ENCODE results near the gene KIAA2012. TPM values are rescaled to one million over a fixed set of nuclear protein-coding genes. Genes with fewer than 3 reads are reported as not detected.

KIAA2012 gene
- total RNA-seq, 2 experiments from 2014 or later, result not detected

GRCh38 chr2:202186641-202187202 lies 113.7 kb downstream of the KIAA2012 start:
- ChIA-PET POLR2A (no interaction called here), CTCF (ENCODE audit: unreplicated experiment) (no interaction called here)
- Histone ChIP-seq H3K9me3 (ENCODE audit: low read length) (no peaks in the 10 kb centered on the region), H3K4me1 (ENCODE audit: insufficient read depth, low read length, poor library complexity, severe bottlenecking) (no peaks in the 10 kb centered on the region), H3K9me2 (ENCODE audit: insufficient read depth, low read length) (no peaks in the 10 kb centered on the region), H3K79me2 (ENCODE audit: insufficient read depth, low read depth, low read length) (no peaks in the 10 kb centered on the region), H2AFZ (ENCODE audit: low read length) (no peak overlapping the region), H3K27ac (ENCODE audit: low read depth, low read length, poor library complexity, severe bottlenecking) (no peak overlapping the region), H3K4me3 (ENCODE audit: low read depth, low read length, poor library complexity, severe bottlenecking) (no peak overlapping the region), H4K20me1 (ENCODE audit: insufficient read depth, low read length) (no peaks in the 10 kb centered on the region), H3K4me2 (ENCODE audit: low read length) (no peak overlapping the region), H3K36me3 (ENCODE audit: insufficient read depth, low read length) (no peaks in the 10 kb centered on the region)
- intact Hi-C loops (cut with micrococcal nuclease; ENCODE audit: unreplicated experiment), result no loop called here
- no TSS peak for BruUV-seq (replicated peaks)
- TF ChIP-seq, protein P1, sequence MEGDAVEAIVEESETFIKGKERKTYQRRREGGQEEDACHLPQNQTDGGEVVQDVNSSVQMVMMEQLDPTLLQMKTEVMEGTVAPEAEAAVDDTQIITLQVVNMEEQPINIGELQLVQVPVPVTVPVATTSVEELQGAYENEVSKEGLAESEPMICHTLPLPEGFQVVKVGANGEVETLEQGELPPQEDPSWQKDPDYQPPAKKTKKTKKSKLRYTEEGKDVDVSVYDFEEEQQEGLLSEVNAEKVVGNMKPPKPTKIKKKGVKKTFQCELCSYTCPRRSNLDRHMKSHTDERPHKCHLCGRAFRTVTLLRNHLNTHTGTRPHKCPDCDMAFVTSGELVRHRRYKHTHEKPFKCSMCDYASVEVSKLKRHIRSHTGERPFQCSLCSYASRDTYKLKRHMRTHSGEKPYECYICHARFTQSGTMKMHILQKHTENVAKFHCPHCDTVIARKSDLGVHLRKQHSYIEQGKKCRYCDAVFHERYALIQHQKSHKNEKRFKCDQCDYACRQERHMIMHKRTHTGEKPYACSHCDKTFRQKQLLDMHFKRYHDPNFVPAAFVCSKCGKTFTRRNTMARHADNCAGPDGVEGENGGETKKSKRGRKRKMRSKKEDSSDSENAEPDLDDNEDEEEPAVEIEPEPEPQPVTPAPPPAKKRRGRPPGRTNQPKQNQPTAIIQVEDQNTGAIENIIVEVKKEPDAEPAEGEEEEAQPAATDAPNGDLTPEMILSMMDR (conservative IDR thresholded peaks at IDR 0.05; ENCODE audit: low read length), result no peak
- TF ChIP-seq EZH2phosphoT487 (IDR thresholded peaks at IDR 0.05; ENCODE audit: borderline replicate concordance, low read depth, low read length), result no peak
- DNase-seq (ENCODE audit: low spot score), result no peak

DNA sequence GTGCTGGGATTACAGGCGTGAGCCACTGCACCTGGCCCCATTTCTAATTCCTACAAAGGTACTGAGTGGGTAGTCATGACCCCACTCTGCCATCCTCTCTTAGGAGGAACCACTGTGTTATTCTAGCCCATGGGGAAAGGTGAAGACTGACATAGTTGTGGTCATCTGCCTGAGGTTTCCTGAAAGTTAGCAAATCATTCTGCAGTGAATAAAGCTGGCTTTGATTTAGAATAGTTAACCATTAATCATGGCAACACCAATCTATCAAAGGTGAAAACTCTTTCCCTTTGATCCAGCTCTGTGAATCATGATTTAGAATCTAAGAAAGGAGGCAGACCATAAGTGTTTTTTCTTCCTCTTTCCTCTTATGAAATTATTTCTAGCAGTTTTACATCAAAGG lies 114.5 kb downstream of the KIAA2012 start:
- H3K4me3 ChIP-seq (ENCODE audit: low read depth, low read length, poor library complexity, severe bottlenecking), result no peak overlapping the region
- H3K9me3 ChIP-seq (ENCODE audit: low read length), result no peaks in the 10 kb centered on the region
- no peaks in the 10 kb centered on the region for H3K79me2 ChIP-seq (ENCODE audit: insufficient read depth, low read depth, low read length)
- H2AFZ ChIP-seq (ENCODE audit: low read length), result no peak overlapping the region
- no peak for TF ChIP-seq EZH2phosphoT487 (IDR thresholded peaks at IDR 0.05; ENCODE audit: borderline replicate concordance, low read depth, low read length)
- TF ChIP-seq, protein P1 (conservative IDR thresholded peaks at IDR 0.05; ENCODE audit: low read length), result no peak
- CTCF ChIA-PET (ENCODE audit: unreplicated experiment), result no interaction called here
- no peaks in the 10 kb centered on the region for H4K20me1 ChIP-seq (ENCODE audit: insufficient read depth, low read length)
- no peaks in the 10 kb centered on the region for H3K4me1 ChIP-seq (ENCODE audit: insufficient read depth, low read length, poor library complexity, severe bottlenecking)
- no TSS peak for BruUV-seq (replicated peaks)
- H3K9me2 ChIP-seq (ENCODE audit: insufficient read depth, low read length), result no peaks in the 10 kb centered on the region
- H3K4me2 ChIP-seq (ENCODE audit: low read length), result no peak overlapping the region
- POLR2A ChIA-PET, result no interaction called here
- no peak for DNase-seq (ENCODE audit: low spot score)
- no peaks in the 10 kb centered on the region for H3K36me3 ChIP-seq (ENCODE audit: insufficient read depth, low read length)
- H3K27ac ChIP-seq (ENCODE audit: low read depth, low read length, poor library complexity, severe bottlenecking), result no peak overlapping the region
- intact Hi-C loops (cut with micrococcal nuclease; ENCODE audit: unreplicated experiment), result no loop called here

GRCh38 chr2:202193305-202193704 lies 120.2 kb downstream of the KIAA2012 start:
- Histone ChIP-seq H2AFZ (ENCODE audit: low read length) (no peak overlapping the region), H4K20me1 (ENCODE audit: insufficient read depth, low read length) (no peaks in the 10 kb centered on the region), H3K9me3 (ENCODE audit: low read length) (no peaks in the 10 kb centered on the region), H3K4me3 (ENCODE audit: low read depth, low read length, poor library complexity, severe bottlenecking) (no peak overlapping the region), H3K79me2 (ENCODE audit: insufficient read depth, low read depth, low read length) (no peaks in the 10 kb centered on the region), H3K4me2 (ENCODE audit: low read length) (no peak overlapping the region), H3K9me2 (ENCODE audit: insufficient read depth, low read length) (no peaks in the 10 kb centered on the region), H3K36me3 (ENCODE audit: insufficient read depth, low read length) (no peaks in the 10 kb centered on the region), H3K4me1 (ENCODE audit: insufficient read depth, low read length, poor library complexity, severe bottlenecking) (no peaks in the 10 kb centered on the region), H3K27ac (ENCODE audit: low read depth, low read length, poor library complexity, severe bottlenecking) (no peak overlapping the region)
- ChIA-PET POLR2A (interaction anchor here (0.6 kb wide), 1 partner anchor 36 kb away, joined by 3 read pairs; no protein-coding TSS in a partner anchor), CTCF (ENCODE audit: unreplicated experiment) (no interaction called here)
- DNase-seq (ENCODE audit: low spot score), result no peak
- TF ChIP-seq, protein P1 (conservative IDR thresholded peaks at IDR 0.05; ENCODE audit: low read length), result no peak
- TF ChIP-seq EZH2phosphoT487 (IDR thresholded peaks at IDR 0.05; ENCODE audit: borderline replicate concordance, low read depth, low read length), result no peak
- intact Hi-C loops (cut with micrococcal nuclease; ENCODE audit: unreplicated experiment), result no loop called here
- no TSS peak for BruUV-seq (replicated peaks)
